ENCODE results near the gene SRPK3. TPM values are rescaled to one million over a fixed set of nuclear protein-coding genes. Genes with fewer than 3 reads are reported as not detected.

The SRPK3 gene, protein sequence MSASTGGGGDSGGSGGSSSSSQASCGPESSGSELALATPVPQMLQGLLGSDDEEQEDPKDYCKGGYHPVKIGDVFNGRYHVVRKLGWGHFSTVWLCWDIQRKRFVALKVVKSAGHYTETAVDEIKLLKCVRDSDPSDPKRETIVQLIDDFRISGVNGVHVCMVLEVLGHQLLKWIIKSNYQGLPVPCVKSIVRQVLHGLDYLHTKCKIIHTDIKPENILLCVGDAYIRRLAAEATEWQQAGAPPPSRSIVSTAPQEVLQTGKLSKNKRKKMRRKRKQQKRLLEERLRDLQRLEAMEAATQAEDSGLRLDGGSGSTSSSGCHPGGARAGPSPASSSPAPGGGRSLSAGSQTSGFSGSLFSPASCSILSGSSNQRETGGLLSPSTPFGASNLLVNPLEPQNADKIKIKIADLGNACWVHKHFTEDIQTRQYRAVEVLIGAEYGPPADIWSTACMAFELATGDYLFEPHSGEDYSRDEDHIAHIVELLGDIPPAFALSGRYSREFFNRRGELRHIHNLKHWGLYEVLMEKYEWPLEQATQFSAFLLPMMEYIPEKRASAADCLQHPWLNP
- 0.91 and 3.6 TPM in 2 replicates for total RNA-seq

DNA sequence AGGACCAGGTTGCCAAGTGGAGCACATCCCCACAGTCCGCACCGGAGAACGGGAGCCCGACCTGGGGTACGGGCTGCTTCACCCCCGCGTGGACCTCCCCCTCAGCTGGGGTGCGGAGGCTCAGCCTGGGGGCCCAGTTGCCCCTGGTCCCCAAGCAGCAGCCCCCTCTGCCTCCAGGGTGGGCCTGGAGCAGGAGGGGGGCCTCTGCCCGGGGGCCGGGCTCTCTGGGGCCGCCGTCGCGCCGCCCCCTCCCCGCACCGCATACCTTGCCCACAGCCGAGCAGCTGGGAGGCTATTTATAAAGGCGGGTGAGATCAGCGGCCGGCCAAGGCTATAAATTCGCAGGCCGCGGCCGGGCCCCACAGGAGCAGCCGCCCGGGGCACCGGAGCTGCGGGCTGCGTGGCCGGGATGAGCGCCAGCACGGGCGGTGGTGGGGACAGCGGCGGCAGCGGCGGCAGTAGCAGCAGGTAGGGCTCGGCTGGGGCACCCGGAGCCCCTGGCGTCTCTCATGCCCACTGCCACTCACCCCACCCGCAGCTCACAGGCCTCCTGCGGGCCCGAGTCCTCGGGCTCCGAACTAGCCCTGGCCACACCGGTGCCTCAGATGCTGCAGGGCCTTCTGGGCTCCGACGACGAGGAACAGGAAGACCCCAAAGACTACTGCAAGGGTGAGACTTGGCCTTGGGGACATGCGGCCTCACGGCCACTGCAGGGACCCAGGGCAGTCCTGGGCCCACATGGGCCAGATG lies at the start of gene SRPK3:
SRPK3 (plus strand) TSS at position 364 of the 750 bp plus-strand sequence; CDS start at position 410, 46 bp downstream.

DNA sequence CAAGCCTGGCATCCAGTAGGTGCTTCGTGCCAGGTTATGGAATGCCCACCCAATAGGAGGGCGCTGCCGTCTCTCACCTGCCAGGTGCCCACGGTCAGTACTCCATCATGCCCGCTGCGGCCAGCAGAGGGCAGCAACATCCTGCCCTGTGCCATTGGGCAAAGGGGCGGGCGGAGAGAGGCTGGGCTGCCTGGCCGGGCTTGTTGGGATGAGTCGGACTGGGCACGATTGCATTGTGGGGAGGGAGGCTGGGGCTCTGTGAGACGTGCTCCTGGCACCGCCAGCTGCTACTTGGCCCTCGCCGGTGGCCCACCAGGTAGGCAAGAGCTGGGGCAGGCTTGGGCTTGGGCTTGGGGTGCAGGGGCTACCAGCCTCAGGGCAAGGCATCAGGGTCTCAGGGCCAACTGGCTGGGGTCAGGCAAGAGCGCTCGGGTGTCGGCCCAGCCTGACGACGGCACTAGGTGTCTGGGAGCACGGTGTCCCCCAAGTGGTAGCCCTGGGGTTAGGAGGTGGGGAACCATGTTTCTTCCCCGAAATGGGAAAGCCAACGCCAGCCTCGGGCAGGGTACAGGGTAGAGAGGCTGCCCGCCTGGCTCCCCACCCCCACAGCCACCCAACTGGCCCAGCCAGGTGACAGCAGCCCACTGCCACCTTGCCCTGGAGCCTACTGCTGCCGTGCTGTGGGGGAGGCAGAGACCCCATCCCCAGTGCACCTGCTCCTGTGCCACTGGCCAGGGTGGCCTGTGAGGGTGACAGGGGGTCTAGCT lies 16.7 kb upstream of the SRPK3 start, which contains the start of gene PLXNB3:
PLXNB3 (plus strand) TSS at position 261 of the 767 bp plus-strand sequence. CDS start 1,287 bp downstream, outside the sequence.

DNA sequence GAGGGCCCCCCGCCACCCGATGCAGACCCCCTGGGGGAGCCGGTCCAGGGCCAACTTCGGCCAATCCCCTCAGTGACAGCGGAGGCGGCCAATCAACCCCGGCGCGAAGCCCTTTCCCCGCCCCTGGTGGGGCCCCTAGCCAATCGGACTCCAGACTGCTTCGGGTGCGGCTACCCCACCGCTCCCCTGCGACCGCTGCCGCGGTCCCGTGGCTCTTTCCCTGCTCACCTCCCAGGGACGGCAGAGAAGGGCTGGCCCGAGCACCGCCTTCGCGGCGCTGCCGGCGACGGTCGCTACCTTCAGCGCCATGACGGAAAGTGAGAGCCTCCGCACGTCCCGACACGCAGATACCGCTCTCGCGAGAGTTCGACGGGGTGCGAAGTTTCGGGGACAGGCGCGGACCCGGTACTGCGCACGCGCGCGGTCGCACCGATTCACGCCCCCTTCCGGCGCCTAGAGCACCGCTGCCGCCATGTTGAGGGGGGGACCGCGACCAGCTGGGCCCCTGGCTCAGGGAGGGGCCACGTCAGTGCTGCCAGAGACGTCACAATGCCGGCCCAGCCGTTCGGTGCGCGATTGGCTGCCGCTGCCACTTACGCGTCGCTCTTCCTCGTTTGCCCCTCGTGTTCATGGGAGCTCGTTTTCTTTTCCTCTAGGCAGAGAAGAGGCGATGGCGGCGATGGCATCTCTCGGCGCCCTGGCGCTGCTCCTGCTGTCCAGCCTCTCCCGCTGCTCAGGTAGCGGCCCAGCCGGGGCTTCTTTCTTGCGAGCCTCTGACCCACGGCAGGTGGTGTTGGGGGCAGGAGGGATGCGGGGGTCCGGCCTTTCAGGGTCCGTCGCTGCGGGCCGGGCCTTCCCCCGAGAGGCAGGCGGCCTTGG lies 13.4 kb downstream of the SRPK3 start, which contains the start of the genes IDH3G and SSR4:
IDH3G (minus strand) TSS at position 358 of the 879 bp plus-strand sequence; CDS start at position 309, 49 bp downstream.
SSR4 (plus strand) TSS at position 651 of the 879 bp plus-strand sequence; CDS start at position 671, 20 bp downstream.

DNA sequence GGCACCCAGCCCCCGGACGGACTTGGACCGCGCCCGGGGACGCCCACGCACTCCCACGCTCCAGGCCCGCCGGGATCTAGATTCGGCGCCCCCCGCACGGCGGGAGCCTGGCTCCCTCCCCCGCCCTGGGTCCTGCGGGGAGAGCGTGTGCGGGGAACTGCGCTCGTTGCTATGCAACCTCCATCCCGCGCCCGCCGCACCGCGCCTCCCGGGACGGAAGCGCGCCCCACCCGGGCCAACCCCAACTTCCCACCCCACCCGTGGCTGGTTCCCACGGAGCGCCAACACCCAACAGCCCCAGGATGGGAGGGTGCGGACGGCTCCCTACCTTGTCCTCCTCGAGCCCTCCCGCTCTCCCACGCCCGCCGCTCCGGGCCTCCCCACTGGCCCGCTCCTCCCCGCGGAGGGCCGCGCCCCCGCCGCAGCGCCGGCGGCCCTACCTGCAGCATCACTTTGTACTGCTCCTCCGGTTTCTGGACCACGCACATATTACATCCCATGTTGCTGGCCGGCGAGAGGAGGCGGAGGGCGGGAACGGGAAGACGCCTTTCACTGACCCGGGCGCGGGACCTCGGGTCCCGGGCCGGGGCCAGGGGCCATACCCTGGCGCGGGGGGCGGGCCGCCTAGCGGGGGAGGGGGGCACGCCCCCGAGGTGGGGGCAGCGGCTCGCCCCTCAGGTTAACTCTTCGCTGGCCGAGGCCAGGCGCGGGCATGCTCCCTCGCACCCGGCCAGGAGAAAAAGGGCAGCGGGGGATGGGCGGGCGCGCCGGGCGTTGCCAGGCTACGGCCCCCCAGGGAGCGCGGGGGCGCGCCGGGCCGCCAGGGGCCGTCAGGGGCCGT lies 49.2 kb downstream of the SRPK3 start, which contains the start of gene PDZD4:
PDZD4 (minus strand) TSS at position 746 of the 841 bp plus-strand sequence; CDS start at position 500, 246 bp downstream.

Other genes starting within 250 kb of the SRPK3 start
- gene CCNQ, start 181.9 kb upstream of the SRPK3 start, total RNA-seq: 14.3 and 25.2 TPM in 2 replicates
- gene DUSP9, start 133.8 kb upstream of the SRPK3 start, total RNA-seq: not detected in 2 replicates
- gene PNCK, start 107.2 kb upstream of the SRPK3 start, total RNA-seq: 0.72 and 3.1 TPM in 2 replicates
- gene SLC6A8, start 93.1 kb upstream of the SRPK3 start, total RNA-seq: 31.0 and 56.2 TPM in 2 replicates
- gene BCAP31, start 56.7 kb upstream of the SRPK3 start, total RNA-seq: 168 and 187 TPM in 2 replicates
- gene ABCD1, start 56.2 kb upstream of the SRPK3 start, total RNA-seq: 19.7 and 28.3 TPM in 2 replicates
- 15.2 and 19.4 TPM in 2 replicates for gene PLXNB3, start 16.8 kb upstream of the SRPK3 start, total RNA-seq
- gene IDH3G, start 13.3 kb downstream of the SRPK3 start, total RNA-seq: 51.0 and 63.9 TPM in 2 replicates
- gene SSR4, start 13.6 kb downstream of the SRPK3 start, total RNA-seq: 103 and 105 TPM in 2 replicates
- gene PDZD4, start 49.5 kb downstream of the SRPK3 start, total RNA-seq: 0.07 and 0.33 TPM in 2 replicates
- gene L1CAM, start 105.1 kb downstream of the SRPK3 start, total RNA-seq: 4.6 and 6.7 TPM in 2 replicates
- not detected in 2 replicates for gene AVPR2, start 123.6 kb downstream of the SRPK3 start, total RNA-seq
- gene ARHGAP4, start 145.2 kb downstream of the SRPK3 start, total RNA-seq: 0.39 and 1.4 TPM in 2 replicates
- 41.8 and 55.3 TPM in 2 replicates for gene NAA10, start 154.0 kb downstream of the SRPK3 start, total RNA-seq
- gene RENBP, start 163.6 kb downstream of the SRPK3 start, total RNA-seq: 7.6 and 8.9 TPM in 2 replicates
- 22.7 and 26.2 TPM in 2 replicates for gene HCFC1, start 190.8 kb downstream of the SRPK3 start, total RNA-seq
- gene TMEM187, start 191.7 kb downstream of the SRPK3 start, total RNA-seq: 6.5 and 8.5 TPM in 2 replicates
- 60.3 and 110 TPM in 2 replicates for gene IRAK1, start 238.9 kb downstream of the SRPK3 start, total RNA-seq

Data from smooth muscle cell of the pulmonary artery (primary cell).